GM04504 (cell line): ENCODE measurements around the gene AFM.

ENCODE experiments used
- DNase-seq: peaks from one replicate; pipeline ENCODE4 v3.0.0-alpha.2; 2012; ENCODE audit warnings: low read depth

Gene AFM

DNA sequence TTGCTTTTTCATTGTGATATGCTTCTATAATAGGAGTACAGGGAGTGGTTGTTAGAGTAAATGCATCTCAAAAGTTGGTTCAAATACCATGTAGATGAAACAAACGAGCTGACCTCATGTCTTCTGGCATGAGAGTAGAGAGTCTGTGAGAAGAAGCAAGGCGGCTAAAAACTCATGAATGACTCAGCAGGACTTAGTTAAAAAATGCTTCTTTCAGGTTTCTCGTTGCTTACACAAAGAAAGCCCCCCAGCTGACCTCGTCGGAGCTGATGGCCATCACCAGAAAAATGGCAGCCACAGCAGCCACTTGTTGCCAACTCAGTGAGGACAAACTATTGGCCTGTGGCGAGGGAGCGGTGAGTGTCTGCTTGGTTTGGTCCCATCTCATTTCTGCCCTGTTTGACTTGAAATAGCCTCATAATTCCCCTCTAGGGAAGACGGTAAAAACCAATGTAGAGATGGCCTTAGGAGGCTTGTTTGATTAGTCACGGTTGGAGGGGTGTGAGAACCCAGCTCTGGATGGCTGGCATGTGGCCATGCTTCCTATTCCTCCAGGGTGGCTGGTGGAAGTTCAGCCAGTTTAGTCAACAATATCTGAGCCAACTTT is 31.0 kb upstream of the AFM start:
- peak; percentile 75 for DNase-seq

GRCh38 chr4:73451404-73451803 is 30.1 kb upstream of the AFM start:
- DNase-seq, result no peak

DNA sequence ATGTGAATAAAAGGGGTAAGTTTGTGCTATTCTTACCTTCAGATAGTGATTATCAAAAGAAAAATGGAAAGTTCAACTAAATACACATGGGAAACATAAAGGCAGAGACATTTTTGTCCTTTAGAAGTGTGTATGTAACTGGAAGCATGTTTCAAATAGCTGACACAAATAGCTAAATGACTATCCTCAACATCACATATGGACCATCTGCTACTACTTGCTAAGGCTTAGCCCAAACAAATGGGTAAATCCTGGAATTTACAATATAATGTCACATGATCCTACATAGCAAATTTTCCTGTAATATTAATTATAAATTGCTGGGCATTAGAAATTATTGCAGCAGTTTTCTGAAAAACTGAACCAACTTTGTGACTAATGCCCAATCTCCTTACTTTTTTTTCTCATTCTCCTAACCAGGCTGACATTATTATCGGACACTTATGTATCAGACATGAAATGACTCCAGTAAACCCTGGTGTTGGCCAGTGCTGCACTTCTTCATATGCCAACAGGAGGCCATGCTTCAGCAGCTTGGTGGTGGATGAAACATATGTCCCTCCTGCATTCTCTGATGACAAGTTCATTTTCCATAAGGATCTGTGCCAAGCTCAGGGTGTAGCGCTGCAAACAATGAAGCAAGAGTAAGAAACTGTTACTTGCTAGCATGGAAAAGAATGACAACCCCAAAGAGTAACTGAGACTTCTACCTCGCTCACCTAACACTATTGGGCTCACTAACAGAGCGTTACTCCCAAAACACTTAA is 29.4 kb upstream of the AFM start:
- DNase-seq, result no peak

DNA sequence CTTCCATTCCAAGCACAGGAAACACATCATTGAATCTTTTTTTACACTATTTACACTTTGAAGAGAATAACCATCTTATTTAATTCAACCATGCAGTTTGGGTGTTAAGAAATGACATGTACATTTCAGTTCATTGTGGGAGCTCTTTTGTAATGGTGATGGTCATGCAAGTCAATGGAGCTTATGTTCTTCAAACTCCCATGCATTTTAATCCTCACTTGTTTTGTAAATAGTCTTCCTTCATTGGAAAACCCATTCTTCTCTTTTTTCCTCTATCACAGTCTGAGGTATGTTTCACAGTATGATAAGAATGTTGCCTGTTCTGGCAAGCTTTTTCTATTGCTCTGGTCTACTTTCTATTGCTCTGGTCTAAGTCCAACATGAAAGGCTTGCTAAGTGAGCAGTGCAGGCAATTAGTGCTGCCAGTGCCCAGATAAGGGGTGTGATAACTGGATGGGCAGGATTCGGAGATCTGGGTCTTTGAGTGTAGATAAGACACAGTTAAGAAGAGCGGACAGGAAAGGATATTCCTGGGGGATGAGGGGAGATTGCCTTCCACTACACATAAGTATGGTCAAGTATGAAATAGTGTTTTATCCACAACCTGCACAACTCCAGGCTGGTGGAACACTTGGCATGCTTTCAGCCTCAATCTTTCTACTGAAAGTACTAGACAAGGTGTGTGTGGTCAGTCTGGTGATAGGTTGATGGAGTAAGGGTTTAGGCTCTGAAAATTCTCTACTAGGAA is 28.4 kb upstream of the AFM start:
- no peak for DNase-seq

DNA sequence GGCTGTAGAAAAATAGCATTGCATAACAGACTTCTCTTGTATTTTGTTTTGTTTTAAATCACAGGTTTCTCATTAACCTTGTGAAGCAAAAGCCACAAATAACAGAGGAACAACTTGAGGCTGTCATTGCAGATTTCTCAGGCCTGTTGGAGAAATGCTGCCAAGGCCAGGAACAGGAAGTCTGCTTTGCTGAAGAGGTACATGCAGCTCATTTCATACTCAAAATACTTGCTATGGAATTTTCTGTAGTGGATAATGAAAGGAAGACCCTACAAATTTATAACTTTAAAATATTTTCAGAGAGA is 27.9 kb upstream of the AFM start:
- DNase-seq, result no peak

DNA sequence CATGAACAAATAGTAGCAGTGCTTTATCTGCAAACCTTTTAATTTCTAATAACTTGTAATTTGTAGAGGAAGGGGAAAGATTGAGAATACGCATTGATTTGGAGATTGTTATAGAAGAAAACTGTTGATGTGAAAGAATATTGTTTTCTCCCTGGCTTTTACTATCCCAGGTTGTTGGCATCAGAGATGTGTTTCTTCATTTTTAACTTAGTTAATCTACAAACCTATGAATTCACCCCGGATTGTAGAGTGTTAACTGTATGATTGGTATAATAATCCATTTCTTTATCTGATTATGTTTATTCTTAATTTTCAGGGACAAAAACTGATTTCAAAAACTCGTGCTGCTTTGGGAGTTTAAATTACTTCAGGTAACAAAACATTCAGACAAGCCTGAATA is 26.6 kb upstream of the AFM start:
- no peak for DNase-seq

- no peak for DNase-seq
These were observed 25.1 kb upstream of the AFM start for GRCh38 chr4:73456177-73457022.

GRCh38 chr4:73458184-73459047 is 23.1 kb upstream of the AFM start:
- no peak for DNase-seq

DNA sequence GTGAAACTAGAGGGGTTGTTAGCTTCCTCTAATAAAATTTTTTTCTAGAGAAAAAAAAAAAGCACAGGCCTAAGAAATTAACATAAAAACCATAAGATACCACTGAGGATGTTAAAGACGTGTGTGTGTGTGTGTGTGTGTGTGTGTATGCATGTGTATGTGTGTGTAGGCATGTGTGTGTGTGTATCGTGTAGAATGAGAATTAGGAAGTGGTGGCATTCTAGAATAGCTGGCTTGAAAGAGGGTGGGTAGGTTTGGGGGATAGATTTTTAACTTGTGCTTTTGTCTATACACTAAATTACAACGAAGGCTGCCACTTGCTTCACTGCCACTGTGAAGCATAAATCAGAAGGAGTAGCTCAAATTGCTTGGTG is 22.5 kb upstream of the AFM start:
- no peak for DNase-seq

DNA sequence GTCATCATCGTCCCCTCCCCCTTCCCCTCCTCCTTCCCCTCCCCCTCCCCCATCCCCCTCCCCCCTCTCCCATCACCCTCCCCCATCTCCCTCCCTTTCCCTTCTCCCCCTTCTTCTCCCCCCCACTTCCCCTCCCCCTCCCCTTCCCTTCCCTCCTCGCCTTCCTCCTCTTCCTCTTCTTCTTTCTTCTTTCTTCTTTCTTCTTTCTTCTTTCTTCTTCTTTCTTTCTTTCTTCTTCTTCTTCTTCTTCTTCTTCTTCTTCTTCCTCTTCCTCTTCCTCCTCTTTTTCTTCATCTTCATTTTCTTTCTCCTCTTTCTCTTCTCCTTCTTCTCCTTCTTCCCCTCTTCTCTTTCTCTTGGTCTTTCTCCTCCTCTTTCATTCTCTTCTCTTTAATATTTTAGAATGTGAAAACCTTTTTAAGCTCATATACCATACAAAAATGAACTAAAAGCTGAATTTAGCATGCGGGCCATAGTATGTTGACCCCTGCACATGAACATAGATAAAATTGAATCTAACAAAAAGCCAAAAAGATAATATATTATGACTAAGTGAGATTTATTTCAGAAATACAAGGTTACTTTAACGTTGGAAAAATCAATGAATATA is 20.5 kb upstream of the AFM start:
- no peak for DNase-seq

DNA sequence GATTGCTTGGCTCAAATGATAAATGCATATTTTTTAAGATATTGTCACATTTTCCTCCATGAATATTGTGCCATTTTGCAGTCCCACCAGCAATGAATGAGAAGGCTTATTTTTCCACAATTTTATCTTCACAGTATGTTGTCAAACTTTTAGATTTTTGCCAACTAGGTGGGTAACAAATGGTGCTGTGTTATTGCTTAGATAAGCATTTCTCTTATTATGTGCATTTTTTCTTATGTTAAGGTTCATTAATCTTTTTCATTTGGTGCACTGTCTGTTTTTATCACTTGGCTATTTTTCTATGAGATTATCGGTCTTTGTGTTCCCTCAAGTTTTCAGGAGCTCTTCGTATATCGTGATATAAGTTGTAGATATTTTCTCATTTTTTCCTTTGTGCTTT is 13.4 kb upstream of the AFM start:
- DNase-seq, result no peak

- DNase-seq, result no peak
These were observed 10.8 kb upstream of the AFM start for GRCh38 chr4:73470728-73471127.

- no peak for DNase-seq
These were observed 4.4 kb upstream of the AFM start for GRCh38 chr4:73477176-73477575.

GRCh38 chr4:73479323-73479722 is 2.2 kb upstream of the AFM start:
- no peak for DNase-seq

GRCh38 chr4:73485085-73485484 is 3.5 kb downstream of the AFM start:
- no peak for DNase-seq

GRCh38 chr4:73485596-73485995 is 4.1 kb downstream of the AFM start:
- no peak for DNase-seq

DNA sequence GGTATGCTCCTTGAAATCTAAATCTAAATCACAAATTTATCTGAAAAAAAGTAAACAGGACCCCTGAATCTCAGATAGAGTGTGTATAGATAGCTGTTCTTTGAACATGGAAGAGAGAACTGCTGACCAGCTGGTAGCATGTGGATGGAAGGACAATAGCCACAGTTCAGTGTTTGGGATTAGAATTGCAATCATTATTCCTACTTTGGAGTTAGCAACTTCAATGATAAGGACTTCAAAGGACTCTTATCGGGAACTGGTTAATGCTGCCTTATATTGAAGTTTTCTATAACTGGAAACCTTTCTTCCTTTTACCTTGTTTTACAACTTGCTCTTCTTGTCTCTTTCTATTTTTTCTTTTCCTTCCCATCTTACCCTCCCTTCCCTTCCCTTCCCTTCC is 5.0 kb downstream of the AFM start:
- no peak for DNase-seq

DNA sequence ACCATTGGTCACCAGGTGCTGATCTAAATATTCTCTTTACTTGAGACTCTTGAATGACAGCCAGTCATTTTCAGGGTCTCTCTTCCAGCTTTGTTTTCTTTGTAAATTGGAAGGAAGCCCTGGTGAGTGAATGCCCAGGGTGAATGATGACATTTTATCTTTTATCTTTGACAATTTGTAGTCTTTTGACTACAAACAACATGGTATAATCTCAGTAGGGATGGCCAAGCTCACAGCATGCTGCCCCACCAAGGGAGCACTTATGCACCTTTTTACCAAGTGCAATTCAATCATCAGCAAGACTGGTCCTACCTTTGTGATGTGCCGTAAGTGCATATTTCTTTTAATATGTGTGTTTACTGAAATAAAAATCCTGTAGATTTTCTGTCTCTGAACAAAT is 5.7 kb downstream of the AFM start:
- no peak for DNase-seq

DNA sequence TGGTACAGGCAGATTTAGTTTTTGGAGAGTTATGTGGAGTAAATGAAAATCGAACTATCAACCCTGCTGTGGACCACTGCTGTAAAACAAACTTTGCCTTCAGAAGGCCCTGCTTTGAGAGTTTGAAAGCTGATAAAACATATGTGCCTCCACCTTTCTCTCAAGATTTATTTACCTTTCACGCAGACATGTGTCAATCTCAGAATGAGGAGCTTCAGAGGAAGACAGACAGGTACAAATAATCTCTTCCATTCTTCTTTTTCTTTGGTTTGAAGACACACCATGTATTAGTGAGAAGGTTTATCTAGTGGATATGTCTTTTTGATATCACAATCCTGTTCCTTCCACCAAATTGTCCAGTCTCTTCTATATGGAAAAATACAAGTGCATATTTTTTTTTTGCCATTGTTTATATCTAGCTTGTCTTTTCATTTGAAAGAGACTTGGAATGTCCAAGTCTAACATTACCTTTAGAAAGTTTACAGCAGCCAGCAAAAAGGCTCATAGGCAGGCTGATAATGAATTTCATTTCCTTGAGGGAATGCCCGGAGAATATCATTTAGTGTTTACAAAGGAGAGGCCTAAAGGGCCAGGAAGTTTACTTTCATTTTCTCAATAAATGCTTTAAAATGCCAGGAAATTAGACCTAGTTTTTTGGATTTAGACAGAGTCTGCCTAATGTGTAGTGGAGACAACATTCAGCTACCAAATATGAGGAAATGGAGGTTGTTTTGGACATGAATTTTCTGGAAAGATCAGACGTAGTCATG is 18.6 kb downstream of the AFM start:
- no peak for DNase-seq

- DNase-seq, result no peak
These were observed 20.2 kb downstream of the AFM start for GRCh38 chr4:73501664-73502265.
